Activated CD8-positive, alpha-beta T cell treated with anti-CD3 and anti-CD28 coated beads for 36 hours (primary cell): ENCODE results near the gene AUTS2. TPM values are rescaled to one million over a fixed set of nuclear protein-coding genes. Genes with fewer than 3 reads are reported as not detected.

ENCODE experiments used
- ATAC-seq: fragments of 200-7000 bp; cut with Tn5 transposase; one replicate; pipeline ENCODE4 v1.10.0; 2021; ENCODE audit warnings: mild to moderate bottlenecking, moderate library complexity
- CTCF ChIA-PET: fragments of 350-600 bp; sonication (Branson Sonifier 250); formaldehyde crosslinking; loops from one replicate; lab custom pipeline; 2021; ENCODE audit warnings: antibody characterized with exemption; lab: Charles Lee
- POLR2A ChIA-PET: fragments of 350-600 bp; sonication (Branson Sonifier 250); formaldehyde crosslinking; loops from one replicate; lab custom pipeline; 2021; ENCODE audit warnings: antibody characterized with exemption; lab: Charles Lee
- DNase-seq: peaks from one replicate; pipeline ENCODE4 v3.0.0-alpha.2; 2020
- H3K27ac Mint-ChIP-seq: one replicate; pipeline ENCODE4 v1.8.0; 2021; ENCODE audit warnings: mild to moderate bottlenecking, mixed read lengths
- H3K27me3 Mint-ChIP-seq: one replicate; pipeline ENCODE4 v1.8.0; 2021; ENCODE audit warnings: mixed read lengths
- H3K36me3 Mint-ChIP-seq: one replicate; pipeline ENCODE4 v1.8.0; 2021; ENCODE audit warnings: low read depth, mixed read lengths
- H3K4me1 Mint-ChIP-seq: one replicate; pipeline ENCODE4 v1.8.0; 2021; ENCODE audit warnings: low read depth, mixed read lengths
- H3K4me3 Mint-ChIP-seq: one replicate; pipeline ENCODE4 v1.8.0; 2021; ENCODE audit warnings: mild to moderate bottlenecking, moderate library complexity, mixed read lengths
- H3K9me3 Mint-ChIP-seq: one replicate; pipeline ENCODE4 v1.8.0; 2021; ENCODE audit warnings: mixed read lengths
- intact Hi-C: fragments of 100-400 bp; cut with micrococcal nuclease; formaldehyde crosslinking; loops from one replicate; pipeline ENCODE4 v1.10.0; 2022
- total RNA-seq, 2 experiments: library from RNA; stranded (reverse); gene quantifications; one replicate each; pipeline ENCODE4 v1.2.3, GENCODE V29; 2021
- TF ChIP-seq, protein P1 (sequence below): fragments of 200-600 bp; IDR thresholded peaks from one replicate; pipeline ENCODE4 v1.8.0; 2022; ENCODE audit warnings: antibody characterized with exemption, mild to moderate bottlenecking

The AUTS2 gene
- total RNA-seq, 2 experiments from 2014 or later = 3.1 to 3.3 TPM

DNA sequence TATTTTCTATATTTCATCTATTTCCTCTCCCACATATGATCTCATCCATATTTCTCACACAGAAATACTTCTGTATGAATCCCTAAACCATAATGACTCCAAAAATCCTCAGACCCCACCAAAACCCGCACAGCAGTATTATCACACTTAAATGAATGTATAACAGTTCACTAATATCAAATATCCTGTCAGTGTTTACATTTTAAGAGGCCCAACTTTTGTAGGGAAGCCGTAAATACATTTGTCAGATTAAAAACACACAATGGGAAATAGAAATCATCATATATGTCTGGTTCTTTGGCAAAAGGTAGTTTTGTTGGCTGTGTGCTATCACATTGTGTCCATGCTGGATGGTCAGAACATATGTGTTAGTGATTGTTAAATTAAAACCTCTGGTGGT lies 4.2 kb downstream of the AUTS2 start:
- no peaks in the 10 kb centered on the region for H3K9me3 Mint-ChIP-seq
- H3K36me3 Mint-ChIP-seq = no peaks in the 10 kb centered on the region
- TF ChIP-seq, protein P1, sequence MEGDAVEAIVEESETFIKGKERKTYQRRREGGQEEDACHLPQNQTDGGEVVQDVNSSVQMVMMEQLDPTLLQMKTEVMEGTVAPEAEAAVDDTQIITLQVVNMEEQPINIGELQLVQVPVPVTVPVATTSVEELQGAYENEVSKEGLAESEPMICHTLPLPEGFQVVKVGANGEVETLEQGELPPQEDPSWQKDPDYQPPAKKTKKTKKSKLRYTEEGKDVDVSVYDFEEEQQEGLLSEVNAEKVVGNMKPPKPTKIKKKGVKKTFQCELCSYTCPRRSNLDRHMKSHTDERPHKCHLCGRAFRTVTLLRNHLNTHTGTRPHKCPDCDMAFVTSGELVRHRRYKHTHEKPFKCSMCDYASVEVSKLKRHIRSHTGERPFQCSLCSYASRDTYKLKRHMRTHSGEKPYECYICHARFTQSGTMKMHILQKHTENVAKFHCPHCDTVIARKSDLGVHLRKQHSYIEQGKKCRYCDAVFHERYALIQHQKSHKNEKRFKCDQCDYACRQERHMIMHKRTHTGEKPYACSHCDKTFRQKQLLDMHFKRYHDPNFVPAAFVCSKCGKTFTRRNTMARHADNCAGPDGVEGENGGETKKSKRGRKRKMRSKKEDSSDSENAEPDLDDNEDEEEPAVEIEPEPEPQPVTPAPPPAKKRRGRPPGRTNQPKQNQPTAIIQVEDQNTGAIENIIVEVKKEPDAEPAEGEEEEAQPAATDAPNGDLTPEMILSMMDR = no peak
- no peak overlapping the region for H3K4me3 Mint-ChIP-seq
- ChIA-PET CTCF (no interaction called here), POLR2A (no interaction called here)
- H3K27me3 Mint-ChIP-seq = peaks cover 12% of the 10 kb centered on the region
- no peak for DNase-seq
- no peak overlapping the region for H3K27ac Mint-ChIP-seq
- intact Hi-C loops = no loop called here
- no peak for ATAC-seq
- peaks cover 8% of the 10 kb centered on the region for H3K4me1 Mint-ChIP-seq

- Mint-ChIP-seq H3K36me3 (no peaks in the 10 kb centered on the region), H3K4me3 (no peak overlapping the region), H3K9me3 (no peaks in the 10 kb centered on the region), H3K4me1 (peaks cover 8% of the 10 kb centered on the region), H3K27me3 (peaks cover 17% of the 10 kb centered on the region), H3K27ac (no peak overlapping the region)
- intact Hi-C loops = no loop called here
- TF ChIP-seq, protein P1 = no peak
- POLR2A ChIA-PET = no interaction called here
- CTCF ChIA-PET = no interaction called here
- no peak for DNase-seq
- no peak for ATAC-seq
Observed at GRCh38 chr7:69603351-69603750, 5.1 kb downstream of the AUTS2 start.

GRCh38 chr7:69603937-69604494 lies 5.7 kb downstream of the AUTS2 start:
- H3K4me1 Mint-ChIP-seq = peaks cover 8% of the 10 kb centered on the region
- CTCF ChIA-PET = no interaction called here
- POLR2A ChIA-PET = no interaction called here
- H3K27me3 Mint-ChIP-seq = peaks cover 22% of the 10 kb centered on the region
- TF ChIP-seq, protein P1 = no peak
- no peak overlapping the region for H3K27ac Mint-ChIP-seq
- DNase-seq = peak; percentile 43
- intact Hi-C loops = no loop called here
- H3K36me3 Mint-ChIP-seq = no peaks in the 10 kb centered on the region
- ATAC-seq = peak; percentile 84
- H3K9me3 Mint-ChIP-seq = no peaks in the 10 kb centered on the region
- H3K4me3 Mint-ChIP-seq = no peak overlapping the region

- ChIA-PET POLR2A (no interaction called here), CTCF (no interaction called here)
- Mint-ChIP-seq H3K4me1 (peaks cover 3% of the 10 kb centered on the region), H3K4me3 (no peak overlapping the region), H3K9me3 (no peaks in the 10 kb centered on the region), H3K36me3 (no peaks in the 10 kb centered on the region), H3K27me3 (peaks cover 19% of the 10 kb centered on the region), H3K27ac (no peak overlapping the region)
- DNase-seq (no peak), ATAC-seq (no peak)
- intact Hi-C loops = no loop called here
- TF ChIP-seq, protein P1 = no peak
Observed at GRCh38 chr7:69605070-69605469, 6.8 kb downstream of the AUTS2 start.

DNA sequence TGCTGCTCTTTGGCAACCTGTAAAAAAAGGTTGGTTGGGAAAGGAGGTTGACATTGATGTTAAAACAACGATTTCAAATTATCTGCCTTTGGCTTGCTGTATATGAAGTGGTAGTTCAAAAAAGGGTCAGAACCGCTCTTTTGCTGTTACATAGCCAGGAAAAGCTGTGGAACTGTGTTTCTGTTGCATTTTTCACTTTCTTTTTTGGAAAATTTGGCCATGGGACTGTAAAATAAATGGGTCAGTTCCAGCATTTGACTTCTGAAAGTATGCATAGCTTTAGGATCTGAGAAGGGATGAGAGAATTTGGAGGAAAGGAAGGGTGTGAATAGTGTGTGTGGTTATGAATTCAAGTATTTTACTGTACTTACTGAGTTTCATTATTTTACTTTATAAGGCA lies 7.3 kb downstream of the AUTS2 start:
- H3K27ac Mint-ChIP-seq = no peak overlapping the region
- ATAC-seq (no peak), DNase-seq (no peak)
- peaks cover 20% of the 10 kb centered on the region for H3K27me3 Mint-ChIP-seq
- no peak overlapping the region for H3K4me3 Mint-ChIP-seq
- no peaks in the 10 kb centered on the region for H3K9me3 Mint-ChIP-seq
- H3K4me1 Mint-ChIP-seq = no peaks in the 10 kb centered on the region
- POLR2A ChIA-PET = interaction anchor here (0.6 kb wide), 1 partner anchor 67 kb away, joined by 3 read pairs; no protein-coding TSS in a partner anchor
- intact Hi-C loops = no loop called here
- TF ChIP-seq, protein P1 = no peak
- no peaks in the 10 kb centered on the region for H3K36me3 Mint-ChIP-seq
- CTCF ChIA-PET = no interaction called here
